SK-N-SH (cell line): Measurements from ENCODE around the gene KCNJ3.

Experiments used
- CTCF ChIP-seq: fragments of 200-600 bp; sonication (generic); IDR thresholded peaks from 2 replicates; pipeline ENCODE4 v1.6.1; 2017; ENCODE audit warnings: antibody characterized with exemption, mild to moderate bottlenecking, moderate library complexity
- FOXJ3 ChIP-seq: sonication (generic); formaldehyde crosslinking; IDR thresholded peaks from 2 replicates; pipeline ENCODE4 v1.5.1; 2020; ENCODE audit warnings: mild to moderate bottlenecking, missing genetic modification reagents
- FOXM1 ChIP-seq: IDR thresholded peaks from 2 replicates; pipeline ENCODE4 v1.4.0; 2012; ENCODE audit warnings: low read depth, mild to moderate bottlenecking
- MAX ChIP-seq: IDR thresholded peaks from 2 replicates; pipeline ENCODE4 v1.4.0; 2012; ENCODE audit warnings: low read depth
- MXI1 ChIP-seq: IDR thresholded peaks from 2 replicates; pipeline ENCODE4 v1.6.1; 2012; ENCODE audit warnings: mild to moderate bottlenecking, low read depth, low read length, improper control_type of control experiment
- POLR2AphosphoS5 ChIP-seq: IDR thresholded peaks from 2 replicates; pipeline ENCODE4 v1.6.1; 2012; ENCODE audit warnings: low read depth, low read length
- RCOR1 ChIP-seq: fragments of 150-350 bp; IDR thresholded peaks from 2 replicates; pipeline ENCODE4 v1.6.1; 2017; ENCODE audit warnings: antibody characterized with exemption, low read length
- REST ChIP-seq: IDR thresholded peaks from 2 replicates; pipeline ENCODE4 v1.6.1; 2012; ENCODE audit warnings: mild to moderate bottlenecking, low read depth, low read length, moderate library complexity
- RFX5 ChIP-seq: IDR thresholded peaks from 2 replicates; pipeline ENCODE4 v1.6.1; 2012; ENCODE audit warnings: mild to moderate bottlenecking, improper control_type of control experiment, low read length
- SIN3A ChIP-seq: IDR thresholded peaks from 2 replicates; pipeline ENCODE4 v1.6.1; 2012; ENCODE audit warnings: low read depth, mild to moderate bottlenecking, low read length, moderate library complexity, borderline replicate concordance
- SMC3 ChIP-seq: IDR thresholded peaks from 2 replicates; pipeline ENCODE4 v1.6.1; 2012; ENCODE audit warnings: low read depth, low read length, improper control_type of control experiment

GRCh38 chr2:154697418-154698252 is 860 bp upstream of the KCNJ3 start:
- TF ChIP-seq SMC3 (no peak), FOXM1 (no peak), FOXJ3 (no peak), MAX (no peak), CTCF (no peak), RCOR1 (no peak), SIN3A (no peak), POLR2AphosphoS5 (no peak), MXI1 (no peak), RFX5 (no peak), REST (no peak)
